K562 (cell line): ENCODE measurements around the gene ADAM19. TPM values are rescaled to one million over a fixed set of nuclear protein-coding genes. Genes with fewer than 3 reads are reported as not detected.

Experiments
- ATAC-seq: fragments of 200-7000 bp; cut with Tn5 transposase; 3 replicates; pipeline ENCODE4 v1.9.1; 2020; ENCODE audit warnings: moderate library complexity
- BruUV-seq: library from RNA; stranded (reverse); fragments of 400-500 nt; replicated peaks from 2 replicates; lab custom pipeline; 2021; lab: Mats Ljungman, UMichigan
- CTCF ChIA-PET: fragments of 300-600 bp; formaldehyde crosslinking; extraction: SDS; loops from one replicate; lab custom pipeline; 2021; ENCODE audit warnings: low intra/inter-chr PET ratio; lab: Yijun Ruan, JAX
- POLR2A ChIA-PET: fragments of 300-600, 350-650 bp; sonication (Branson Sonifier 250); formaldehyde crosslinking; extraction: SDS; loops from one replicate; lab custom pipeline; 2021; ENCODE audit warnings: antibody characterized with exemption, inconsistent platforms; lab: Yijun Ruan, JAX
- DNase-seq, 4 experiments: peaks; one replicate each; pipeline versions ENCODE4 v3.0.0 to v3.0.0-alpha.2; 2011 to 2018; ENCODE audit warnings: low spot score in 3 of 4, mixed read lengths in 3 of 4; ENCODE audit errors: extremely low read depth in 1 of 4
- FAIRE-seq: peaks from 2 replicates; lab custom pipeline; 2011; peaks lifted over from hg19 to GRCh38; lab: Jason Lieb, UNC
- H2AFZ ChIP-seq: 2 replicates; pipeline ENCODE4 v1.6.0; 2011; ENCODE audit warnings: low read depth, low read length, control low read depth, inconsistent platforms
- H3K27ac ChIP-seq: fragments of 200-600 bp; 3 replicates; pipeline ENCODE4 v1.8.0; 2011; ENCODE audit warnings: low read depth, mild to moderate bottlenecking, control low read depth, inconsistent platforms, low read length, moderate library complexity, mixed read lengths; ENCODE audit errors: extremely low read depth
- H3K27me3 ChIP-seq, 2 experiments: fragments of 300-600 bp in 1 of 2; 2 replicates in 1 of 2; 3 replicates in 1 of 2; pipeline versions ENCODE4 v1.6.0 to v1.8.0; 2011; ENCODE audit warnings: inconsistent platforms in 2 of 2, low read length in 2 of 2, mild to moderate bottlenecking in 1 of 2, mixed read lengths in 1 of 2, moderate library complexity in 1 of 2; ENCODE audit not compliant: control insufficient read depth in 2 of 2, insufficient read depth in 2 of 2
- H3K36me3 ChIP-seq: fragments of 300-600 bp; 3 replicates; pipeline ENCODE4 v1.8.0; 2011; ENCODE audit warnings: mild to moderate bottlenecking, low read length, inconsistent platforms; ENCODE audit not compliant: control insufficient read depth, insufficient read depth
- H3K4me1 ChIP-seq, 2 experiments: fragments of 200-600 bp in 1 of 2; replicated peaks in 1 of 2; 2 replicates in 1 of 2; 3 replicates in 1 of 2; pipeline versions ENCODE4 v1.5.1 to v1.8.0; 2011; ENCODE audit warnings: inconsistent platforms in 2 of 2, low read length in 2 of 2, mild to moderate bottlenecking in 1 of 2, mixed read lengths in 1 of 2, moderate library complexity in 1 of 2; ENCODE audit not compliant: control insufficient read depth in 2 of 2, insufficient read depth in 2 of 2
- H3K4me2 ChIP-seq: 2 replicates; pipeline ENCODE4 v1.6.1; 2011; ENCODE audit warnings: low read length, control low read depth, inconsistent platforms, mixed read lengths; ENCODE audit not compliant: insufficient read depth
- H3K4me3 ChIP-seq: fragments of 200-600 bp; sonication (generic), shearing (Covaris generic); 2 replicates; pipeline ENCODE4 v1.5.1; 2016; ENCODE audit warnings: control low read depth, inconsistent platforms
- H3K79me2 ChIP-seq: fragments of 200-600 bp; 3 replicates; pipeline ENCODE4 v1.8.0; 2011; ENCODE audit warnings: low read length, inconsistent platforms; ENCODE audit not compliant: control insufficient read depth, insufficient read depth
- H3K9ac ChIP-seq, 2 experiments: 2 replicates each; pipeline versions ENCODE4 v1.6.0 to v1.6.1; 2011; ENCODE audit warnings: low read depth in 2 of 2, low read length in 2 of 2, control low read depth in 1 of 2, inconsistent platforms in 1 of 2, mild to moderate bottlenecking in 1 of 2, mixed read lengths in 1 of 2; ENCODE audit not compliant: insufficient read depth in 1 of 2
- H3K9me1 ChIP-seq: one replicate; pipeline ENCODE4 v1.6.0; 2011; ENCODE audit warnings: inconsistent platforms, mild to moderate bottlenecking, low read length, moderate library complexity; ENCODE audit not compliant: control insufficient read depth, insufficient read depth
- H3K9me3 ChIP-seq: replicated peaks from 2 replicates; pipeline ENCODE4 v1.5.1; 2011; ENCODE audit warnings: low read depth, low read length, inconsistent platforms; ENCODE audit not compliant: control insufficient read depth, insufficient read depth
- H4K20me1 ChIP-seq: replicated peaks from 2 replicates; pipeline ENCODE4 v1.6.1; 2011; ENCODE audit warnings: low read length, inconsistent platforms, mixed read lengths; ENCODE audit not compliant: control insufficient read depth, insufficient read depth
- SAFB ChIP-seq: fragments of 200-400 bp; formaldehyde crosslinking; IDR thresholded peaks from 2 replicates; pipeline ENCODE4 v1.6.1; 2017; ENCODE audit warnings: low read depth, low read length, borderline replicate concordance
- SMAD3 ChIP-seq: fragments of 450-650 bp; formaldehyde crosslinking; conservative IDR thresholded peaks from 2 replicates; pipeline ENCODE4 v1.4.0; 2020; ENCODE audit warnings: mild to moderate bottlenecking
- in situ Hi-C: fragments of 300-500 bp; cut with MboI; formaldehyde crosslinking; loops from 4 replicates; pipeline ENCODE4 v1.15.0; 2018; ENCODE audit warnings: inconsistent platforms, mixed read lengths
- intact Hi-C: fragments of 100-400 bp; cut with micrococcal nuclease; formaldehyde crosslinking; loops from 2 replicates; pipeline ENCODE4 v1.14.2; 2022
- polyA plus RNA-seq, 8 experiments: library from polyadenylated mRNA; depleted of rRNA in 4 of 8; stranded (reverse) in 5 of 8; unstranded in 3 of 8; fragments of >200 nt; fragmentation: Nextera tagmentation in 2 of 8; fragmentation: Illumina TruSeq in 1 of 8; extraction: Ambion mirVana in 2 of 8; extraction: Trizol in 1 of 8; gene quantifications; 2 replicates each; pipeline versions ENCODE4 v1.2.1 to v1.2.3, GENCODE V29; 2011 to 2014; ENCODE audit warnings: inconsistent platforms in 1 of 8, missing spikeins in 1 of 8
- total RNA-seq, 7 experiments: library from RNA; depleted of rRNA in 6 of 7; stranded (reverse); fragments of >200 nt in 6 of 7; fragmentation: Illumina TruSeq in 2 of 7; extraction: Trizol in 2 of 7; gene quantifications; 2 replicates each; pipeline versions ENCODE4 v1.2.1 to v1.2.3, GENCODE V29; 2011 to 2021; ENCODE audit warnings: low replicate concordance in 1 of 7
- TF ChIP-seq, protein P1 (sequence below), 2 experiments: fragments of 450-650 bp; IDR thresholded peaks; 2 replicates each; pipeline ENCODE4 v1.6.1; 2016; ENCODE audit warnings: mild to moderate bottlenecking in 2 of 2, borderline replicate concordance in 1 of 2, low read depth in 1 of 2, moderate library complexity in 1 of 2
- TF ChIP-seq, protein P2 (sequence below): sonication (generic); formaldehyde crosslinking; IDR thresholded peaks from 2 replicates; pipeline ENCODE4 v1.8.0; 2022; ENCODE audit warnings: mild to moderate bottlenecking, missing genetic modification reagents
- TF ChIP-seq, protein P3 (sequence below): fragments of 250-450 bp; sonication (Bioruptor Pico); IDR thresholded peaks from 2 replicates; pipeline ENCODE4 v1.5.0; 2022; ENCODE audit warnings: mild to moderate bottlenecking
- TF ChIP-seq, protein P4 (sequence below): fragments of 250-450 bp; sonication (Bioruptor Pico); IDR thresholded peaks from 2 replicates; pipeline ENCODE4 v1.4.0; 2020; ENCODE audit warnings: borderline replicate concordance

The ADAM19 gene
- total and polyA plus RNA-seq, 9 of the 15 experiments (the other 6 are each of a cell fraction or from before 2014, with no cell fraction given): 0.11 to 1.1 (median 0.43) TPM

DNA sequence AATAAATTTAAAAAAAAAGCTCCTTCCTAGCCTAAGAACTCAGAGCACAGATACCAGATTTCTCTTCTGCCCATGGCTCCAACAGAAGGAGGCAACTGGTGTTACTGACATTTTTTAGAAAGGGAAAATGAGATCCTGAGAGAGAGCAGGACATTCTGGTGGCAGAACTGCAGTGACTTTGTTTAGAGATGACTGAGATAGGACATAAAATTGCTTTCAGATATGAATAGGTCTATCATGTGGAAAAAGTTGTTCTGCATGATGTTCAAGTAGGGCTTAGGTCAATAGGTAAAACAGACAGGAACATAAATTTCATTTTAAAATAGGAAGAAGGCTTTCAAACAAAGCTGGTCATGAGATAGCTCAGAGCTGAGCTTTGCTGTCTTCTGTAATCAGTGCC is 66.0 kb downstream of the ADAM19 start:
- no peak for FAIRE-seq
- Histone ChIP-seq H3K4me1 (peaks cover 0 to 9% of the 10 kb centered on the region in 2 experiments; a peak in 2 of 5 replicates), H3K27me3 (peaks cover 0 to 7% of the 10 kb centered on the region in 2 experiments; a peak in 1 of 5 replicates), H2AFZ (no peak overlapping the region), H3K79me2 (no peaks in the 10 kb centered on the region), H3K4me3 (no peak overlapping the region), H3K9me1 (no peaks in the 10 kb centered on the region), H3K4me2 (no peak overlapping the region), H3K36me3 (no peaks in the 10 kb centered on the region), H3K9ac (no peak overlapping the region), H4K20me1 (no peaks in the 10 kb centered on the region), H3K9me3 (no peaks in the 10 kb centered on the region), H3K27ac (no peak overlapping the region)
- ATAC-seq: no peak
- ChIA-PET CTCF (no interaction called here), POLR2A (interaction anchor here (0.7 to 1.2 kb wide), 2 partner anchors 11 to 367 kb away, joined by 3 read pairs; partner anchors contain the start of gene MED7)
- in situ Hi-C loops (no loop called here), intact Hi-C loops (no loop called here)
- no peak for DNase-seq
- BruUV-seq: no TSS peak
- TF ChIP-seq, protein P1, sequence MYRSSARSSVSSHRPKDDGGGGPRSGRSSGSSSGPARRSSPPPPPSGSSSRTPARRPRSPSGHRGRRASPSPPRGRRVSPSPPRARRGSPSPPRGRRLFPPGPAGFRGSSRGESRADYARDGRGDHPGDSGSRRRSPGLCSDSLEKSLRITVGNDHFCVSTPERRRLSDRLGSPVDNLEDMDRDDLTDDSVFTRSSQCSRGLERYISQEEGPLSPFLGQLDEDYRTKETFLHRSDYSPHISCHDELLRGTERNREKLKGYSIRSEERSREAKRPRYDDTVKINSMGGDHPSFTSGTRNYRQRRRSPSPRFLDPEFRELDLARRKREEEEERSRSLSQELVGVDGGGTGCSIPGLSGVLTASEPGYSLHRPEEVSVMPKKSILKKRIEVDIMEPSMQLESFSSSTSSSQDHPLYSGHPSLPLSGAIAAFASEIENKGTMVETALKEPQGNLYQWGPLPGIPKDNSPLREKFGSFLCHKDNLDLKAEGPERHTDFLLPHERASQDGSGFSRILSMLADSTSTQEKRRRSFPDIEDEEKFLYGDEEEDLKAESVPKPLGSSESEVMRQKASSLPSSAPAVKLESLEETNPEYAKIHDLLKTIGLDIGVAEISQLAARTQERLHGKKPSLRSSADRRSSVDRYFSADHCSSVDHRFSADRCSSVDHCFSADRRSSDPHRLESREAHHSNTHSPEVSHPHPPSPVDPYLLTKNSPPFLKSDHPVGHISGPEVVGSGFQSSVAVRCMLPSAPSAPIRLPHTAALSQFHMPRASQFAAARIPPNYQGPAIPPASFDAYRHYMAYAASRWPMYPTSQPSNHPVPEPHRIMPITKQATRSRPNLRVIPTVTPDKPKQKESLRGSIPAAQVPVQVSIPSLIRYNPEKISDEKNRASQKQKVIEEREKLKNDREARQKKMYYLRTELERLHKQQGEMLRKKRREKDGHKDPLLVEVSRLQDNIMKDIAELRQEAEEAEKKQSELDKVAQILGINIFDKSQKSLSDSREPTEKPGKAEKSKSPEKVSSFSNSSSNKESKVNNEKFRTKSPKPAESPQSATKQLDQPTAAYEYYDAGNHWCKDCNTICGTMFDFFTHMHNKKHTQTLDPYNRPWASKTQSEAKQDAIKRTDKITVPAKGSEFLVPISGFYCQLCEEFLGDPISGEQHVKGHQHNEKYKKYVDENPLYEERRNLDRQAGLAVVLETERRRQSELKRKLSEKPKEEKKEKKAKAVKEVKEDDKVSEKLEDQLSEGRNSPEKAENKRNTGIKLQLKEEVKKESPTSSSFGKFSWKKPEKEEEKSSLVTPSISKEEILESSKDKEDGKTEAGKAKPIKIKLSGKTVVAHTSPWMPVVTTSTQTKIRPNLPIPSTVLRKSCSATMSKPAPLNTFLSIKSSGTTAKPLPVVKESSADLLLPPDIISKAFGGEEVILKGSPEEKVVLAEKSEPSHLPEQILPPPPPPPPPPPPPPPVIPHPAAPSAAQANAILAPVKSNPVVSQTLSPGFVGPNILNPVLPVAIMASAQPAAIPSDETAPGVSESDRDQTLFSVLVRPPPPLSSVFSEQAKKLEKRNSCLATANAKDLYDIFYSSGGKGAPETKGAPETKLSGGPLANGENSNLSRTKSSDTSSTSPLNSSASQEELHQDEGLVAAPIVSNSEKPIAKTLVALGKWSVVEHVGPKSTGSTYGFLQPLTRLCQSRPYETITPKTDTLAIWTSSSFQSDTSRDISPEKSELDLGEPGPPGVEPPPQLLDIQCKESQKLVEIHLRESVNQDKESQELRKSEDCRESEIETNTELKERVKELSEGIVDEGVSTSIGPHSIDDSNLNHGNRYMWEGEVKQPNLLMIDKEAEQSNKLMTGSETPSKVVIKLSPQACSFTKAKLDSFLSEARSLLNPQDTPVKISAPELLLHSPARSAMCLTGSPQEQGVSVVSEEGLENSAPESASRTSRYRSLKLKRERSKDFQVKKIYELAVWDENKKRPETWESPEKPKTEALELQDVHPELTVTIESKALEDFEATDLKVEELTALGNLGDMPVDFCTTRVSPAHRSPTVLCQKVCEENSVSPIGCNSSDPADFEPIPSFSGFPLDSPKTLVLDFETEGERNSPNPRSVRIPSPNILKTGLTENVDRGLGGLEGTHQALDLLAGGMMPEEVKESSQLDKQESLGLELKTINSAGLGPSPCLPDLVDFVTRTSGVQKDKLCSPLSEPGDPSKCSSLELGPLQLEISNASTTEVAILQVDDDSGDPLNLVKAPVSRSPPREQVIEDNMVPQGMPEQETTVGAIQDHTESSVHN (IDR thresholded peaks at IDR 0.05; ENCODE audit: borderline replicate concordance in 1 of 2, low read depth in 1 of 2): no peak
- TF ChIP-seq SAFB (no peak), SMAD3 (CRISPR knock-in tag) (no peak)
- TF ChIP-seq, protein P2, sequence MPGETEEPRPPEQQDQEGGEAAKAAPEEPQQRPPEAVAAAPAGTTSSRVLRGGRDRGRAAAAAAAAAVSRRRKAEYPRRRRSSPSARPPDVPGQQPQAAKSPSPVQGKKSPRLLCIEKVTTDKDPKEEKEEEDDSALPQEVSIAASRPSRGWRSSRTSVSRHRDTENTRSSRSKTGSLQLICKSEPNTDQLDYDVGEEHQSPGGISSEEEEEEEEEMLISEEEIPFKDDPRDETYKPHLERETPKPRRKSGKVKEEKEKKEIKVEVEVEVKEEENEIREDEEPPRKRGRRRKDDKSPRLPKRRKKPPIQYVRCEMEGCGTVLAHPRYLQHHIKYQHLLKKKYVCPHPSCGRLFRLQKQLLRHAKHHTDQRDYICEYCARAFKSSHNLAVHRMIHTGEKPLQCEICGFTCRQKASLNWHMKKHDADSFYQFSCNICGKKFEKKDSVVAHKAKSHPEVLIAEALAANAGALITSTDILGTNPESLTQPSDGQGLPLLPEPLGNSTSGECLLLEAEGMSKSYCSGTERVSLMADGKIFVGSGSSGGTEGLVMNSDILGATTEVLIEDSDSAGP (CRISPR knock-in tag): no peak
- TF ChIP-seq, protein P3, sequence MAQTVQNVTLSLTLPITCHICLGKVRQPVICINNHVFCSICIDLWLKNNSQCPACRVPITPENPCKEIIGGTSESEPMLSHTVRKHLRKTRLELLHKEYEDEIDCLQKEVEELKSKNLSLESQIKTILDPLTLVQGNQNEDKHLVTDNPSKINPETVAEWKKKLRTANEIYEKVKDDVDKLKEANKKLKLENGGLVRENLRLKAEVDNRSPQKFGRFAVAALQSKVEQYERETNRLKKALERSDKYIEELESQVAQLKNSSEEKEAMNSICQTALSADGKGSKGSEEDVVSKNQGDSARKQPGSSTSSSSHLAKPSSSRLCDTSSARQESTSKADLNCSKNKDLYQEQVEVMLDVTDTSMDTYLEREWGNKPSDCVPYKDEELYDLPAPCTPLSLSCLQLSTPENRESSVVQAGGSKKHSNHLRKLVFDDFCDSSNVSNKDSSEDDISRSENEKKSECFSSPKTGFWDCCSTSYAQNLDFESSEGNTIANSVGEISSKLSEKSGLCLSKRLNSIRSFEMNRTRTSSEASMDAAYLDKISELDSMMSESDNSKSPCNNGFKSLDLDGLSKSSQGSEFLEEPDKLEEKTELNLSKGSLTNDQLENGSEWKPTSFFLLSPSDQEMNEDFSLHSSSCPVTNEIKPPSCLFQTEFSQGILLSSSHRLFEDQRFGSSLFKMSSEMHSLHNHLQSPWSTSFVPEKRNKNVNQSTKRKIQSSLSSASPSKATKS (CRISPR knock-in tag): no peak
- TF ChIP-seq, protein P4, sequence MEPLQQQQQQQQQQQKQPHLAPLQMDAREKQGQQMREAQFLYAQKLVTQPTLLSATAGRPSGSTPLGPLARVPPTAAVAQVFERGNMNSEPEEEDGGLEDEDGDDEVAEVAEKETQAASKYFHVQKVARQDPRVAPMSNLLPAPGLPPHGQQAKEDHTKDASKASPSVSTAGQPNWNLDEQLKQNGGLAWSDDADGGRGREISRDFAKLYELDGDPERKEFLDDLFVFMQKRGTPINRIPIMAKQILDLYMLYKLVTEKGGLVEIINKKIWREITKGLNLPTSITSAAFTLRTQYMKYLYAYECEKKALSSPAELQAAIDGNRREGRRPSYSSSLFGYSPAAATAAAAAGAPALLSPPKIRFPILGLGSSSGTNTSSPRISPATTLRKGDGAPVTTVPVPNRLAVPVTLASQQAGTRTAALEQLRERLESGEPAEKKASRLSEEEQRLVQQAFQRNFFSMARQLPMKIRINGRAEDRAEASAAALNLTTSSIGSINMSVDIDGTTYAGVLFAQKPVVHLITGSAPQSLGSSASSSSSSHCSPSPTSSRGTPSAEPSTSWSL (CRISPR knock-in tag): no peak
